Gastrocnemius medialis (tissue), 4 donors: ENCODE measurements around the gene CANX.

Experiments used
- CTCF ChIP-seq, 5 experiments: fragments of 450-650 bp in 3 of 5; fragments of 200-600 bp in 2 of 5; sonication (generic) in 2 of 5; IDR thresholded peaks in 4 of 5; conservative IDR thresholded peaks in 1 of 5; 1 replicate in 4 of 5; 2 replicates in 1 of 5; pipeline ENCODE4 v1.5.1; 2016 to 2019; ENCODE audit warnings: antibody characterized with exemption in 5 of 5, mild to moderate bottlenecking in 3 of 5, moderate library complexity in 3 of 5
- POLR2A ChIP-seq, 2 donors: fragments of 450-650 bp; IDR thresholded peaks; one replicate each; pipeline ENCODE4 v1.6.1; 2017; ENCODE audit warnings: antibody characterized with exemption in 2 of 2, mild to moderate bottlenecking in 2 of 2, moderate library complexity in 2 of 2

- TF ChIP-seq CTCF (IDR thresholded peaks at IDR 0.05 in 4 of 5, conservative IDR thresholded peaks at IDR 0.05 in 1 of 5) (no peak), POLR2A (IDR thresholded peaks at IDR 0.05) (no peak)
These were observed 75.7 kb downstream of the CANX start for GRCh38 chr5:179774442-179774841.
